Kidney tubule cell (primary cell): ENCODE results near the gene CRYGB.
A peak's percentile ranks its signal among the peaks of the same experiment; 100 is the strongest.

Experiments
- DNase-seq: peaks from one replicate; pipeline ENCODE4 v3.0.0-alpha.2; 2018; ENCODE audit warnings: low spot score

Gene CRYGB

DNA sequence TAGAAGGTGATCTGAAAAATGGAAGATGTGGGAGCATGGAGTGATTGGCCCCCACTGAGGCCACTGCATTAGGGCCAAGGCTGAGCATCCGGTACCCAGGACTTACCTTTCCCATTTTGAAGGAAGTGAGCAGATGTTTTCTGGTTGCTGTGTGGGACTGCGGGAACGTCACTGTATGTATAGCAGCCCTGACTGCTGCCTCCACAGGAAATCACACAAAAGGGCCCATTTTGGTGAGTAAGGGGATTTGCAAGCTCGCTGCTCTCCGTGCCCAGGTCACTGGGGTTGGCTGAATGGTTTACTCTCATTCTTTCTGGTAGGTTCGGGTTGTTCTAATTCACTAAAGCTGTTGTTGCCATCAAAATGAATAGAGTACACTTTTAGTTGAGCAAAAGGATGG, at the start of gene CRYGB:
Gene CRYGB, minus strand, starts transcription at position 153 of the 400 bp plus-strand sequence. Its CDS starts 38 bp downstream, at position 115.
- no peak for DNase-seq

GRCh38 chr2:208195531-208195930, 49.6 kb upstream of the CRYGB start:
- no peak for DNase-seq

DNA sequence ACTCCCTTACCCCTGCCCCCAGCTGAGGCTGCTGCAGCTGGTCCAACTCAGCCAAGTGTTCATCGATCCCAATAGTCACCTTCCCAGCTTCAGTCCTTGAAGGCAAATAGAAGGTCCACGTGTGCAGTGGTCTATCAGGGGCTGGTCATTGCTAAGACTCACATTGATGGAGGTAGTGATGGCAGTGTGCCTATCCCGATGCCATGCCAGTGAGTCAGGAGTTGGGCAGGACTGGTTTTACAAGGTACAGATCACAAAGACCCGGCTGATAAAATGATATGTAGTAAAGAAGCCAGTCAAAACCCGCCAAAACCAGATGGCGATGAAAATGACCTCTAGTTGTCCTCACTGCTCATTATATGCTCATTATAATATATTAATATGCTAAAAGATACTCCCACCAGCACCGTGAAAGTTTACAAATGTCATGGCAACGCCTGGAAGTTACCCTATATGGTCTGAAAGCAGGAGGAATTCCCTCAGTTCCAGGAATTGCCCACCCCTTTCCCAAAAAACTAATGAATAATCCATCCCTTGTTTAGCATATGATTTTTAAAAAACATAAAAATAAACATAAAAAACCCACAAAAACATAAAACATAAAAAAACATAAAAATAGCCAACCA, 46.8 kb upstream of the CRYGB start:
- DNase-seq, result no peak

GRCh38 chr2:208189810-208190503, 44.0 kb upstream of the CRYGB start, which contains the start of gene C2orf80:
TSS of gene C2orf80 (minus strand) at chr2:208190030. CDS start at chr2:208186986, 3,044 bp downstream.
- no peak for DNase-seq

GRCh38 chr2:208189069-208189809, 43.3 kb upstream of the CRYGB start:
- no peak for DNase-seq

- DNase-seq, result no peak
These were observed 40.9 kb upstream of the CRYGB start for GRCh38 chr2:208186893-208187292.

DNA sequence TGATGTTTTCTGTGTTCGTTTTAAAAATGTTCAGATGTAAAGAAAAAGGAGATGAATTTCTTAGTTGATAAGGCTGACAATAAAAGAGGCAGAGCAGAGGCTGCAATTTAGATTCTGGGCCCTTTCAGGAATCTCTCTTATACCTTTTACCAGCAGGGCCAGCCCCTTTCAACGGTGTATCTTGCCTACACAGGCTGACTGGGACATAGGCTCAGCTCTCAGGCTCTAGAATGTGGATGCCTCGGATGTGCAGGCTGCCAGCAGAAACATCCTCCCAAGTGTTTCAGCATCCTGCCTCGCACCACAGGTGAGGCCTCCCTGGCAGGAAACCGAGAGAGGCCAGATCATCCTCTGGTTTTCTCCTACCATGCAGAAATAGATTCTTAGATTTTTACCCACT, 40.5 kb upstream of the CRYGB start:
- no peak for DNase-seq

DNA sequence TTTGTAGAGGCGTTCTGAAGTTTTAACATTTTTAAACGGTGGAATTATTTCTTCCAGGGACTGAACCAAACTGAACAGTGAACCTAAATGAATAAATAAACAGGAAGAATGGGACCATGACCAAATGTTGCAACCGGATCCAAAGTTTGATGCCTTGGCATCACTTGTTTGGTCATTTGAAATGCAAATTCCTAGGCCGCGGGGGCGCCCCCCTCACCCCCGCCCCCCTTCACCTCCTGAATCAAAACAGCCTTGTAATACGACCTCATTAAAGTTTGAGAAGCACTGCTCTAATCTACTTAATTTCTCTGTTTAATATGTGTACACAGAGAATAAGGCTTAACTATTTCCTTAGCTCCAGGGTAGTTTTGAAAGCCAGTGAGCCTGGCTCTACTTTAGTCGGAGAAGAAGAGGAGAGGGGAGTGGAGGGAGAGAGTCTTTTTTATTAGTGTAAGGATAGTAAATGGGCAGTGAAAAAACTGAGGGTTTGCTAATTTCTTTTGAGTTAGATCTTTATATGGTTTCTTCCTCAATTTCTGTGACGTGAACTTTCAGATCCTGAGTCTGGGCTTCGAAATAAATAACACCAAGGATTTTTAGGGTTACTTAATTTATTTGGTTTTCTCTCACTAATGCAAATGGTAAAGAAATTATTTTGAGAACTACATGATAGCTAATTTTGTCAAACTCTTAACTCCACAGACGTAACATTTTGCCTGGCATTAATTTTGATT, 38.2 kb upstream of the CRYGB start:
- DNase-seq, result no peak

GRCh38 chr2:208183526-208183925, 37.6 kb upstream of the CRYGB start:
- DNase-seq, result no peak

- DNase-seq, result no peak
These were observed 36.9 kb upstream of the CRYGB start for GRCh38 chr2:208182835-208183234.

GRCh38 chr2:208179028-208179609, 33.2 kb upstream of the CRYGB start:
- no peak for DNase-seq

GRCh38 chr2:208175840-208176153, 29.8 kb upstream of the CRYGB start:
- no peak for DNase-seq

DNA sequence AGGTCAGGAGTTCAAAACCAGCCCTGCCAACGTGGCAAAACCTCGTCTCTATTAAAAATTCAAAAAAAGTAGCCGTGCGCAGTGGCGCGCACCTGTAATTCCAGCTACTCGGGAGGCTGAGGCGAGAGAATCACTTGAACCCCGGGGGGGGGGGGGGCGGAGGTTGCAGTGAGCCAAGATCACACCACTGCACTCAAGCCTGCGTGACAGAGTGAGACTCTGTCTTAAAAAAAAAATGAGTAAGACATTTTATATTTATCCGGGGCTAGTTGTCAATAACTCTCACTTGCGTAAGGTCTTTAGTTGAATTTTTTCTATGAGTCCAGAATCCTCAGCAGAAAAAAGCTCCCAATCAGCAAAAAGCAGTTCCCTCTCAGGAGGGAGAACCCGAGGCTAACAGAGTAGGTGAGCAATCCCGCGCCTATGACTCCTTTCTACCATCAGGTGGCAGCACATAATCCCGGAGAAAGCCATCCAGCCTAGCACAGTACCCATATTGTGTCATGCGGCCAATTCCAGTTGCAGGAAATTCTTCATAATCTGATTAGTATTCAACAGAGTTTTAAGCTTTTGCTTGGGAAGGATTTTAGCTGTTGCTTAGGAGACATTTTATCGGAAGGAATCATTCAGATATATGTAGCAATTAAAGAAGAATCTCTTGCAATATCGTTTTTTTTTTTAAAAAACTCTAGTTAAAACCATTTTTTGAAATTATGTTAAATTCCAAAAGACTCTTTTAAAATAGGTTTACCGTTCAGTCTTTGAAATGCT, 29.3 kb upstream of the CRYGB start:
- peak; percentile 79 for DNase-seq

- no peak for DNase-seq
These were observed 28.2 kb upstream of the CRYGB start for GRCh38 chr2:208174144-208174543.

DNA sequence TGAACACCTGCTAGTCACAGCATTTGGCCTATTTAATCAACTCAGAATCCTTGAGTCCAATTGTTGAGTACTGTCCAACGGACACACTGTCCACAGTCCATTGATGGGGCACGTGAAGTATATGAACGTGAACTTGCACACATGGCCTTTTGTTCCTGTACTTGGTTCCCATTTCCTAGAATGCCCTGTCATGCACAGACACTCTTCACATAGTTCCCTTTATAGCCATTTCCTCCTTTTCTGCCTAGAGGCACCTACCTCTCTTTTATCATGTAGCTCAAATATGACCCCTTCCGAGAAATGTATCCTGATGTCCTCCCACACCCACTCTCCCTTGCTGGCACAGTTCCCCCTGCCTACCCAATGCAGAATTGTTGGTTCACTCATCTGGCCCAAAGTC, 26.2 kb upstream of the CRYGB start:
- no peak for DNase-seq

DNA sequence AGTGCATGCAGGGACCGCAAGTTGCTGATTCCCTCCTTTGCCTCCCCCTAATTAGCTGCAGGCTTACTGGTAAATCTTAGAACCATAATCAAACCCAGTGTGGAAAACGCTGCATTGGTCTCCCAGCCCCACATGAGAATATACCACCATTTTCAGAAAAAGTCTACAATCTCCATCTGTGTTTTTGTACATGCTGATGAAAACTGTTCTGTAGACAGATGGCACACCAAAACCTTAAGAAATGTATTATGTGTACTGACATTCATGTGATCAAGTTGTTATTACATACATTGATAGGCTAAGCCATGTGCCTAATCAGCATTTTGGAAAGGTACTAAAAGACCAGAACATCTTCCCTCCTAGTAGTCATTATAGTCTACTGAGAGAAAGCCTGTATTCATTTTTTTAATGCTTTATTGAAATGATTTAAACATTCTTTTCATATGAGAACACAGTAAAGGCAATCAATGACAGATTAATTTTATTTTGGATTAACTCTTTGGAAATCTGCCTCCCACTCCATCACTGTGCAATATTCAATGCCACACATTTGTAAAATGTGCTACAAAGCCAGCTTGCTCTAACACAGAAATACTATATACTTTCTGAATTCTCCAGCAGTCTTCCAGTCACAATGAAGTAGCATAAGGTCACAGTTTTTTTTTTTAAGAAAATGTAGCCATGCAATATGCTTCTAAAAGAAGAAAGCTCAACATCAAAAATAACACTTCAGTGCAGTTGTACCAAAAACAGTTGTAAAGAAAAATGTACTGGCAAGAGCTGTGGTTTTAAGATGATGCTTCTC, 19.2 kb upstream of the CRYGB start:
- DNase-seq, result no peak

DNA sequence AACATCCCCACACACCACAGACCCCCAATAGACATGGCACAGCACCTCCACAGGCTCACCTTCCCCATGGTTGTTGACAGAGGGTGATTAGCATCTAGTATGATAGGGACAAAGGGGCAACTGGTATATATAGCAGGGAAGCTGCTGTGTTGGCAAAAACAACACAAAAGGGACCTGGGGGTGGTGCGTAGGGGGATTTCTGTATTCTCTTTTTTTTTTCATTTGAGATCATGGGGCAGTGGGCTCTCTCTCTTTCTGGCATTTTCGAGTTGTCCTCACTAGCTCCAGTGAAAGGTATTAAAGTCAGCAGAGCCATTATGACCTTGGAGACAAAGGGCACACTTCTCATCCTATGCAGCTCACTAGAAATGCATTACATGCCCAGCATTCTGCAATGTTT, 17.5 kb upstream of the CRYGB start, which contains the start of gene CRYGA:
Gene CRYGA, minus strand, starts transcription at position 101 of the 400 bp plus-strand sequence. Its CDS starts 33 bp downstream, at position 68.
- DNase-seq, result no peak

DNA sequence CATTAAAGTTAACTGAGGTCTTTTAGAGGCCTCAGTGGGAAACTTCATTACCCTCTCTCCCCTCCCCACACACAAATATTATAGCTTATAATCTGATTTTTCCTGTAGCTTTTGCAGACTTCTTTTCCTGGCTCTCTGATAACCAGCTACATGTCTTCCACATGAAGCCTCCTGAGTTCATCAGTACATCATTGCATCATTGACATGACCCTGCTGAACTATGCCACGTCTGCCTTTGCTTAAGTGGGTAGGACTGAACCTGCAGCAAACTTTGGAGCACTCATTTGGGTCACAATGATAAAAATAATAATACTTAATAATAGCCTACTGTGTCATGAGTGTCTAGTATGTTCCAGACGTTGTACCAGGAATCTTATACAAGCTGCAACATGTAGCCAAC, 10.5 kb upstream of the CRYGB start:
- no peak for DNase-seq

DNA sequence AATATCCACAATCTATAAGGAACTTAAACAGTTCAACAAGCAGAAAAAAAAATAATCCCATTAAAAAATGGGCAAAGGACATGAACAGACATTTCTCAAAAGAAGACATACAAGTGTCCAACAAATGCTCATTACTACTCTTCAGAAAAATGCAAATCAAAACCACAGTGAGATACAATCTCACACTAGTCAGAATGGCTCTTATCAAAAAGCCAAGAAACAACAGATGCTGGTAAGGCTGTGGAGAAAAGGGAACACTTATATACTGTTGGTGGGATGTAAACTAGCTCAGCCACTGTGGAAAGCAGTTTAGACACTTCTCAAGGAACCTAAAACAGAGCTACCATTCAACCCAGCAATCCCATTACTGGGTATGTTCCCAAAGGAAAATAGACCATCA, 7.2 kb upstream of the CRYGB start:
- no peak for DNase-seq

DNA sequence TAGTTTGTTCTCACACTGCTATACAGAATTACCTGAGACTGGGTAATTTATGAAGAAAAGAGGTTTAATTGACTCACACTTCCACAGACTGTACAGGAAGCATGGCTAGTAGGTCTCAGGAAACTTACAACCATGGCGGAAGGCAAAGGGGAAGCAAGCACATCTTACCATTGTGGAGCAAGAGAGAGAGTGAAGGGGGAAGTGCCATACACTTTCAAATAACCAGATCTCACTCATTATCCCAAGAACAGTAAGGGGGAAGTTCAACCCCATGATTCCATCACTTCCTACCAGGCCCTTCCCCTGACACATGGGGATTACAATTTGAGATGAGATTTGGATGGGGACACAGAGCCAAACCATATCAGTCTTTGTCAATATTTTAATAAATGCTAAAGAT, 5.0 kb upstream of the CRYGB start:
- DNase-seq, result no peak
